K562 (cell line): ENCODE measurements around the gene DPH2. TPM values are rescaled to one million over a fixed set of nuclear protein-coding genes. Genes with fewer than 3 reads are reported as not detected.

Source experiments
- ARID4B ChIP-seq: sonication (generic); formaldehyde crosslinking; IDR thresholded peaks from 2 replicates; pipeline ENCODE4 v1.8.0; 2022; ENCODE audit warnings: mild to moderate bottlenecking, missing genetic modification reagents
- ASH1L ChIP-seq: fragments of 450-650 bp; IDR thresholded peaks from 2 replicates; pipeline ENCODE4 v1.6.1; 2018; ENCODE audit warnings: borderline replicate concordance, mild to moderate bottlenecking, low read depth; ENCODE audit not compliant: partially characterized antibody
- BRF1 ChIP-seq: IDR thresholded peaks from 3 replicates; pipeline ENCODE4 v1.6.1; 2011; ENCODE audit warnings: borderline replicate concordance, mild to moderate bottlenecking; ENCODE audit not compliant: insufficient read length; ENCODE audit errors: extremely low read depth
- EHMT2 ChIP-seq: fragments of 450-650 bp; IDR thresholded peaks from 2 replicates; pipeline ENCODE4 v1.6.1; 2018; ENCODE audit warnings: antibody characterized with exemption
- EWSR1 ChIP-seq: fragments of 450-650 bp; IDR thresholded peaks from 2 replicates; pipeline ENCODE4 v1.6.1; 2018; ENCODE audit warnings: borderline replicate concordance, mild to moderate bottlenecking, low read depth, moderate library complexity; ENCODE audit not compliant: partially characterized antibody
- HMG20A ChIP-seq: fragments of 450-650 bp; formaldehyde crosslinking; conservative IDR thresholded peaks from 2 replicates; pipeline ENCODE4 v1.4.0; 2020; ENCODE audit warnings: mild to moderate bottlenecking, mixed read lengths
- ILF3 ChIP-seq: fragments of 450-650 bp; IDR thresholded peaks from 2 replicates; pipeline ENCODE4 v1.6.1; 2018; ENCODE audit warnings: antibody characterized with exemption, mild to moderate bottlenecking, moderate library complexity, borderline replicate concordance
- TBL1XR1 ChIP-seq, 2 experiments: IDR thresholded peaks; 2 replicates each; pipeline ENCODE4 v1.6.1; 2012; ENCODE audit warnings: improper control_type of control experiment in 2 of 2, low read length in 2 of 2, mild to moderate bottlenecking in 1 of 2
- YBX1 ChIP-seq: fragments of 450-650 bp; IDR thresholded peaks from 2 replicates; pipeline ENCODE4 v1.7.1; 2016; ENCODE audit warnings: mild to moderate bottlenecking
- ZNF124 ChIP-seq: sonication (generic); formaldehyde crosslinking; IDR thresholded peaks from 2 replicates; pipeline ENCODE4 v1.8.1; 2022; ENCODE audit warnings: missing genetic modification reagents
- ZNF212 ChIP-seq: fragments of 450-650 bp; formaldehyde crosslinking; IDR thresholded peaks from 2 replicates; pipeline ENCODE4 v1.4.0; 2020; ENCODE audit warnings: mild to moderate bottlenecking
- ZNF232 ChIP-seq: sonication (generic); formaldehyde crosslinking; IDR thresholded peaks from 2 replicates; pipeline ENCODE4 v1.8.0; 2022; ENCODE audit warnings: mild to moderate bottlenecking, missing genetic modification reagents
- ZNF263 ChIP-seq: sonication (generic); formaldehyde crosslinking; IDR thresholded peaks from 2 replicates; pipeline ENCODE4 v1.8.0; 2022; ENCODE audit warnings: mild to moderate bottlenecking, missing genetic modification reagents, borderline replicate concordance
- ZNF589 ChIP-seq: fragments of 200-800 bp; sonication (Bioruptor generic); IDR thresholded peaks from 2 replicates; pipeline ENCODE4 v1.6.1; 2016; ENCODE audit warnings: low read depth, missing genetic modification characterization, missing compliant biosample characterization
- ZNF766 ChIP-seq: fragments of 200-800 bp; sonication (Bioruptor generic); conservative IDR thresholded peaks from 2 replicates; pipeline ENCODE4 v1.6.1; 2016; ENCODE audit warnings: missing genetic modification characterization, missing compliant biosample characterization
- polyA plus RNA-seq, 8 experiments: library from polyadenylated mRNA; depleted of rRNA in 4 of 8; stranded (reverse) in 5 of 8; unstranded in 3 of 8; fragments of >200 nt; fragmentation: Nextera tagmentation in 2 of 8; fragmentation: Illumina TruSeq in 1 of 8; extraction: Ambion mirVana in 2 of 8; extraction: Trizol in 1 of 8; gene quantifications; 2 replicates each; pipeline versions ENCODE4 v1.2.1 to v1.2.3, GENCODE V29; 2011 to 2014; ENCODE audit warnings: inconsistent platforms in 1 of 8, missing spikeins in 1 of 8
- total RNA-seq, 7 experiments: library from RNA; depleted of rRNA in 6 of 7; stranded (reverse); fragments of >200 nt in 6 of 7; fragmentation: Illumina TruSeq in 2 of 7; extraction: Trizol in 2 of 7; gene quantifications; 2 replicates each; pipeline versions ENCODE4 v1.2.1 to v1.2.3, GENCODE V29; 2011 to 2021; ENCODE audit warnings: low replicate concordance in 1 of 7
- TF ChIP-seq, protein P1 (sequence below): fragments of 450-650 bp; conservative IDR thresholded peaks from 2 replicates; pipeline ENCODE4 v1.6.1; 2016; ENCODE audit warnings: missing genetic modification characterization, low read depth, mild to moderate bottlenecking, missing compliant biosample characterization, moderate library complexity
- TF ChIP-seq, protein P2 (sequence below), 2 experiments: fragments of 450-650 bp in 1 of 2; IDR thresholded peaks; 2 replicates each; pipeline ENCODE4 v1.6.1; 2011 to 2017; ENCODE audit warnings: low read depth in 2 of 2, antibody characterized with exemption in 1 of 2, borderline replicate concordance in 1 of 2, low read length in 1 of 2, mild to moderate bottlenecking in 1 of 2, mixed read lengths in 1 of 2; ENCODE audit not compliant: control insufficient read depth in 1 of 2
- TF ChIP-seq, protein P3 (sequence below): fragments of 250-450 bp; sonication (Bioruptor Pico); IDR thresholded peaks from 2 replicates; pipeline ENCODE4 v1.5.0; 2021

DPH2 gene
- total and polyA plus RNA-seq, 9 of the 15 experiments (the other 6 are each of a cell fraction or from before 2014, with no cell fraction given), result 17.9 to 94.1 (median 68.1) TPM

DNA sequence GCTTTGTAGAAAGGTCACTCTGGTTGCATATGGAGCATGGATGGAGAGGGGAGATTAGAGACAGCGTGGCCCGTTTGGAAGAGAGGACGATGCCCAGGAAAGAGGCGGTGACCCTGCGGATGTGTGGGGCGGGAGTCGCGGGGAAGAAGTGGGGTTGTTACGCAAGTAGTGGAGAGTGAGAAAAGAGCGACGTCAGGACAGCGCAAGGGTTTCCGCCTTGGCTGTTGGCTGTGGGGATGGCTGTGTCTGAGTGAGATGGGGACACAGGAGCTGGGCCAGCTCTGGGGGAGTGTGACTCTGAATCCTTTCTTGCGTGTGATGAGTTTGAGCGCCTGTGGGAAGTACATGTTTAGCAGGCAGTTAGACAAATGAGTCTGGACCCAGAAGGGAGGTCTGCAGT lies 13.0 kb downstream of the DPH2 start (continued):
- TF ChIP-seq ASH1L, result no peak
- no peak for TF ChIP-seq ZNF232 (CRISPR knock-in tag)
- TF ChIP-seq, protein P1, sequence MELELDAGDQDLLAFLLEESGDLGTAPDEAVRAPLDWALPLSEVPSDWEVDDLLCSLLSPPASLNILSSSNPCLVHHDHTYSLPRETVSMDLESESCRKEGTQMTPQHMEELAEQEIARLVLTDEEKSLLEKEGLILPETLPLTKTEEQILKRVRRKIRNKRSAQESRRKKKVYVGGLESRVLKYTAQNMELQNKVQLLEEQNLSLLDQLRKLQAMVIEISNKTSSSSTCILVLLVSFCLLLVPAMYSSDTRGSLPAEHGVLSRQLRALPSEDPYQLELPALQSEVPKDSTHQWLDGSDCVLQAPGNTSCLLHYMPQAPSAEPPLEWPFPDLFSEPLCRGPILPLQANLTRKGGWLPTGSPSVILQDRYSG (tag), result no peak
- no peak for TF ChIP-seq ZNF589
- TF ChIP-seq EHMT2, result 0 out of 2 replicates have a peak, but pooled peaks have one; percentile 8
- TF ChIP-seq ILF3, result no peak
- no peak for TF ChIP-seq YBX1
- no peak for TF ChIP-seq HMG20A
- TF ChIP-seq ZNF124 (CRISPR knock-in tag), result no peak
- TF ChIP-seq, protein P2, sequence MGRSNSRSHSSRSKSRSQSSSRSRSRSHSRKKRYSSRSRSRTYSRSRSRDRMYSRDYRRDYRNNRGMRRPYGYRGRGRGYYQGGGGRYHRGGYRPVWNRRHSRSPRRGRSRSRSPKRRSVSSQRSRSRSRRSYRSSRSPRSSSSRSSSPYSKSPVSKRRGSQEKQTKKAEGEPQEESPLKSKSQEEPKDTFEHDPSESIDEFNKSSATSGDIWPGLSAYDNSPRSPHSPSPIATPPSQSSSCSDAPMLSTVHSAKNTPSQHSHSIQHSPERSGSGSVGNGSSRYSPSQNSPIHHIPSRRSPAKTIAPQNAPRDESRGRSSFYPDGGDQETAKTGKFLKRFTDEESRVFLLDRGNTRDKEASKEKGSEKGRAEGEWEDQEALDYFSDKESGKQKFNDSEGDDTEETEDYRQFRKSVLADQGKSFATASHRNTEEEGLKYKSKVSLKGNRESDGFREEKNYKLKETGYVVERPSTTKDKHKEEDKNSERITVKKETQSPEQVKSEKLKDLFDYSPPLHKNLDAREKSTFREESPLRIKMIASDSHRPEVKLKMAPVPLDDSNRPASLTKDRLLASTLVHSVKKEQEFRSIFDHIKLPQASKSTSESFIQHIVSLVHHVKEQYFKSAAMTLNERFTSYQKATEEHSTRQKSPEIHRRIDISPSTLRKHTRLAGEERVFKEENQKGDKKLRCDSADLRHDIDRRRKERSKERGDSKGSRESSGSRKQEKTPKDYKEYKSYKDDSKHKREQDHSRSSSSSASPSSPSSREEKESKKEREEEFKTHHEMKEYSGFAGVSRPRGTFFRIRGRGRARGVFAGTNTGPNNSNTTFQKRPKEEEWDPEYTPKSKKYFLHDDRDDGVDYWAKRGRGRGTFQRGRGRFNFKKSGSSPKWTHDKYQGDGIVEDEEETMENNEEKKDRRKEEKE (IDR thresholded peaks at IDR 0.05; ENCODE audit: borderline replicate concordance in 1 of 2, control insufficient read depth in 1 of 2, low read depth in 2 of 2, low read length in 1 of 2), result no peak
- no peak for TF ChIP-seq ZNF766 (CRISPR knock-in tag)
- TF ChIP-seq EWSR1, result no peak
- no peak for TF ChIP-seq TBL1XR1 (IDR thresholded peaks at IDR 0.05; ENCODE audit: low read length in 2 of 2)
- TF ChIP-seq, protein P3, sequence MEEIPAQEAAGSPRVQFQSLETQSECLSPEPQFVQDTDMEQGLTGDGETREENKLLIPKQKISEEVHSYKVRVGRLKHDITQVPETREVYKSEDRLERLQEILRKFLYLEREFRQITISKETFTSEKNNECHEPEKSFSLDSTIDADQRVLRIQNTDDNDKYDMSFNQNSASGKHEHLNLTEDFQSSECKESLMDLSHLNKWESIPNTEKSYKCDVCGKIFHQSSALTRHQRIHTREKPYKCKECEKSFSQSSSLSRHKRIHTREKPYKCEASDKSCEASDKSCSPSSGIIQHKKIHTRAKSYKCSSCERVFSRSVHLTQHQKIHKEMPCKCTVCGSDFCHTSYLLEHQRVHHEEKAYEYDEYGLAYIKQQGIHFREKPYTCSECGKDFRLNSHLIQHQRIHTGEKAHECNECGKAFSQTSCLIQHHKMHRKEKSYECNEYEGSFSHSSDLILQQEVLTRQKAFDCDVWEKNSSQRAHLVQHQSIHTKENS (CRISPR knock-in tag), result no peak
- no peak for TF ChIP-seq ZNF212
- TF ChIP-seq ZNF263 (CRISPR knock-in tag), result no peak
- no peak for TF ChIP-seq BRF1
- no peak for TF ChIP-seq ARID4B (CRISPR knock-in tag)
